ENCODE measurements around the gene MOB3B.

MOB3B gene

DNA sequence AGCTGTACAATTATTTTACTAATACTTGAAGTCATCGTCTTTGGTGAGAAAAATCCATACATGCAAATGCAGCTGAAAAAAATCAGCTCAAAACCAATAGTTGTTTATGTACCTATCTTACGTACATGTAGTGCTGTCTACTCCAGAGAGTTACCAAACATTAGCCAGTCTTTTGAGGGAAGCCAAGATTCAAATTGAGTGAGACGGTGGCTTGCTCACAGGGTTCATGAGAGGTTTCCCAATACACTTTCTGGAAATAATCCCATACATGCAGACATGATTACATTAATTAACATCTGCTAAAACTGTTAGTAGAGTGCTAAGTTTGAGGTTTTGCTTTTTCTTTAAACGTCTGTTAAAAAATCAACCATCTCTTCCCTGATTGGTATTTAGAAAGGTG, 41.4 kb upstream of the MOB3B start:
- ChIA-PET CTCF (interaction anchor here (1.1 kb wide), 1 partner anchor 23 kb away, joined by 3 read pairs; no protein-coding TSS in a partner anchor), POLR2A (no interaction called here)
- H3K4me3 ChIP-seq (ENCODE audit: low read depth, low read length) = no peak overlapping the region
- no peak for DNase-seq (ENCODE audit: low read depth, low spot score)
- TF ChIP-seq, protein P1, sequence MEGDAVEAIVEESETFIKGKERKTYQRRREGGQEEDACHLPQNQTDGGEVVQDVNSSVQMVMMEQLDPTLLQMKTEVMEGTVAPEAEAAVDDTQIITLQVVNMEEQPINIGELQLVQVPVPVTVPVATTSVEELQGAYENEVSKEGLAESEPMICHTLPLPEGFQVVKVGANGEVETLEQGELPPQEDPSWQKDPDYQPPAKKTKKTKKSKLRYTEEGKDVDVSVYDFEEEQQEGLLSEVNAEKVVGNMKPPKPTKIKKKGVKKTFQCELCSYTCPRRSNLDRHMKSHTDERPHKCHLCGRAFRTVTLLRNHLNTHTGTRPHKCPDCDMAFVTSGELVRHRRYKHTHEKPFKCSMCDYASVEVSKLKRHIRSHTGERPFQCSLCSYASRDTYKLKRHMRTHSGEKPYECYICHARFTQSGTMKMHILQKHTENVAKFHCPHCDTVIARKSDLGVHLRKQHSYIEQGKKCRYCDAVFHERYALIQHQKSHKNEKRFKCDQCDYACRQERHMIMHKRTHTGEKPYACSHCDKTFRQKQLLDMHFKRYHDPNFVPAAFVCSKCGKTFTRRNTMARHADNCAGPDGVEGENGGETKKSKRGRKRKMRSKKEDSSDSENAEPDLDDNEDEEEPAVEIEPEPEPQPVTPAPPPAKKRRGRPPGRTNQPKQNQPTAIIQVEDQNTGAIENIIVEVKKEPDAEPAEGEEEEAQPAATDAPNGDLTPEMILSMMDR (IDR thresholded peaks at IDR 0.05; ENCODE audit: insufficient read depth, low read length, missing control alignments) = no peak

- CTCF ChIA-PET = no interaction called here
- no peak overlapping the region for H3K4me3 ChIP-seq (ENCODE audit: low read depth, low read length)
- no peak for DNase-seq (ENCODE audit: low read depth, low spot score)
- POLR2A ChIA-PET = no interaction called here
- TF ChIP-seq, protein P1 (IDR thresholded peaks at IDR 0.05; ENCODE audit: insufficient read depth, low read length, missing control alignments) = no peak
Observed at GRCh38 chr9:27569406-27569805, 39.8 kb upstream of the MOB3B start.

DNA sequence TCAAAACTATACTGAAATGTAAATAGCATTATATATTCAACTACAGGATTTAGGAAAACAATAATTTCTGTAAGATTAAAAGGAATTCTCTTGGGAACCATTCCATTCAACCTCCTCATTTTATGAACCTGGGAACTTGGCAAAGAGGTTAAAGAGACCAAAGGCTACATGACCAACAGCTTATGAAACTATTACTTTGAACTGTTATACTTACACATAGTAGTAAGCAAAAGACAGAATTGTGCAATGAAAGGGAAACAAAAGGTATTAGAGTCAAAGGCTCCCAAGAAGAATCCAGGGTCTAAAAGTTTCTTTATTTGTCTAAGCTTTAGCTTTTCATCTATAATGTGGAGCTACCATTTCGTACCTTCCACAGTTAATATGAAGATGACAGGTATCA, 36.5 kb upstream of the MOB3B start:
- CTCF ChIA-PET = no interaction called here
- TF ChIP-seq, protein P1 (IDR thresholded peaks at IDR 0.05; ENCODE audit: insufficient read depth, low read length, missing control alignments) = no peak
- DNase-seq (ENCODE audit: low read depth, low spot score) = no peak
- POLR2A ChIA-PET = interaction anchor here (0.6 kb wide), 1 partner anchor 52 kb away, joined by 5 read pairs; no protein-coding TSS in a partner anchor
- no peak overlapping the region for H3K4me3 ChIP-seq (ENCODE audit: low read depth, low read length)

DNA sequence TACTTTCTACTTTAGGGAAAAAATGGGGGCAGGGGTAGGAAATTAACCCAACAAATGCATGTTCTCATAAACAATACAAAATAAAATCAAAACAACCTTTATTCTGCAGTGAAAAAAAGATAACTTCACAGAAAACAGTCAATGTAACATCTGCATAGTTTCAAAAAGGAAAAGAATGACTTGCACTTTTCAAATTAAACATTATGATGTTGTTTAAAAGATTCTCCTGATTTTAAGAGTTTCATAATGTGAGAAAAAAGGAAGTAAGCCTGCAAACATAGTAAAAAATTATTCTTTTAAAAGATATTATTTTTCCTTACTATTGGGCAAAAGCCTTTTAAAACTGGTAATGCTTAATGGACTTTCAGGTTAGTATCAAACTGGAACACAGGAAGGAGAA, 36.1 kb upstream of the MOB3B start:
- TF ChIP-seq, protein P1 (IDR thresholded peaks at IDR 0.05; ENCODE audit: insufficient read depth, low read length, missing control alignments) = no peak
- ChIA-PET CTCF (no interaction called here), POLR2A (no interaction called here)
- DNase-seq (ENCODE audit: low read depth, low spot score) = no peak
- H3K4me3 ChIP-seq (ENCODE audit: low read depth, low read length) = no peak overlapping the region

- CTCF ChIA-PET = no interaction called here
- no peak overlapping the region for H3K4me3 ChIP-seq (ENCODE audit: low read depth, low read length)
- TF ChIP-seq, protein P1 (IDR thresholded peaks at IDR 0.05; ENCODE audit: insufficient read depth, low read length, missing control alignments) = no peak
- no peak for DNase-seq (ENCODE audit: low read depth, low spot score)
- POLR2A ChIA-PET = no interaction called here
Observed at GRCh38 chr9:27564670-27565069, 35.1 kb upstream of the MOB3B start.

DNA sequence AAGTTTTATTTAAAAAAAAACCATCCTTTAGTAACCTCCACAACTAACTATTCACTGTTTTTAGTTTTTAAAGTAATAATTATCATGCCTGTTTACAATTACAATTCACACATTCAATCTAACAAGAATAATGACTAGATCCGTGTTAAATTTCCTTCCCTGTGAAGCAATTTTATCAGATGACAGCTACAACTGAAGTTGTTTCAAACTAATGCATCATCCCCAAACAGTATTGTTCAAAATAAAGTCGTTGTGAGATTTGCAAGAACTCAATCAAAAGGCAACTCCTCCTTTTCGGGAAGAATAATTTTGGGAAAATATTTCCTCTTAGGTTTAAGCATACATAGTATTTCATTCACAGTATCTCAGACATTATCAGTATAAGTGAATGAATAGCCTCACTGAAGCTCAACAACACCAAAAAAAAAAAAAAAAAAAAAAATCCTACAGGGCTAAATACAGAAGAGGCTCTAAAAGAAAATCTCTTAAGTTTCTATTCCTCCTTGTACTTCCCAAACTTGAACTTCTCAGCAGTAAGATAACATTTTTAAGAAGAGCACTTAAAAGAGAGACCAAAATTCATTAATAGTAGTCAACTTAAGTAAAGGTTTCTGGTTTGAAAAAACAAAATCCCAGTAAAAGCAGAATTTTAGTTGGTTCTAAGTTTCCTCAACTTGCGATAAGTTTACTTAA, 34.3 kb upstream of the MOB3B start:
- POLR2A ChIA-PET = no interaction called here
- no peak overlapping the region for H3K4me3 ChIP-seq (ENCODE audit: low read depth, low read length)
- TF ChIP-seq, protein P1 (IDR thresholded peaks at IDR 0.05; ENCODE audit: insufficient read depth, low read length, missing control alignments) = no peak
- CTCF ChIA-PET = interaction anchor here (4.9 kb wide), 1 partner anchor 16 kb away, joined by 23 read pairs; no protein-coding TSS in a partner anchor
- no peak for DNase-seq (ENCODE audit: low read depth, low spot score)

Measured in AG04449 (cell line).